Retinal pigment epithelial cell (primary cell): ENCODE data around the gene OR6C68.

ENCODE experiments used
- DNase-seq: peaks from one replicate; pipeline ENCODE4 v3.0.0-alpha.2; 2010; ENCODE audit warnings: low read depth
- H3K4me3 ChIP-seq: 2 replicates; pipeline ENCODE4 v1.5.1; 2011; ENCODE audit warnings: mild to moderate bottlenecking, low read length, control low read depth, moderate library complexity
- CTCF ChIP-seq: conservative IDR thresholded peaks from 2 replicates; pipeline ENCODE4 v1.5.1; 2011; ENCODE audit warnings: low read depth, low read length, control low read depth, inconsistent platforms

The OR6C68 gene

GRCh38 chr12:55515696-55516095 is 23.5 kb downstream of the OR6C68 start:
- no peak for TF ChIP-seq CTCF
- DNase-seq = no peak
- no peak overlapping the region for H3K4me3 ChIP-seq

DNA sequence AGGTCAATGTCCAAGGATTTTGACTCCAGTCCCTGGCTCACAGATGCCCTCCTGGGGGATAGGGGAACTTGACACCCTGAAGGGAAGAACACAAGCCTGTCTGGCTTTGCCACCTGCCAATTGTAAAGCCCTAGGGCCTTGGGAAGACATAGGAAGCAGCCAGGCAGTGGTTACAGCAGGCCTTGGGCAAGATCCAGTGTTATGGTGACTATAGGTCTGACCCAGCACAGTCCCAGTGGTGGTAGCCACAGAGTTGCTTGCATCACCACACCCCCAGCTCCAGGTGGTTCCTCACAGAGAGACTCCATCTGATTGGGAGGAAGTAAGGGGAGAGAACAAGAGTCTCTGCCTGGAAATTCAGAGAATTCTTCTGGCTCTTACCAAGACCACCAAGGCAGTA is 24.2 kb downstream of the OR6C68 start:
- TF ChIP-seq CTCF = no peak
- no peak overlapping the region for H3K4me3 ChIP-seq
- no peak for DNase-seq
